SK-N-SH (cell line): ENCODE measurements around the gene DSEL. TPM values are rescaled to one million over a fixed set of nuclear protein-coding genes. Genes with fewer than 3 reads are reported as not detected.

ENCODE experiments used
- CTCF ChIA-PET: fragments of 300-600, 350-600 bp; formaldehyde crosslinking; extraction: SDS; loops from one replicate; lab custom pipeline; 2021; lab: Yijun Ruan, JAX
- POLR2A ChIA-PET: fragments of 350-600 bp; sonication (Branson Sonifier 250); formaldehyde crosslinking; extraction: SDS; loops from one replicate; lab custom pipeline; 2020; ENCODE audit warnings: antibody characterized with exemption, inconsistent platforms; lab: Yijun Ruan, JAX
- DNase-seq: peaks from one replicate; pipeline ENCODE4 v3.0.0; 2012
- H2AFZ ChIP-seq: fragments of 200-600 bp; sonication (generic); 2 replicates; pipeline ENCODE4 v1.8.1; 2016; ENCODE audit warnings: antibody characterized with exemption, mild to moderate bottlenecking, low read depth
- H3F3A ChIP-seq: fragments of 200-600 bp; sonication (generic); replicated peaks from 2 replicates; pipeline ENCODE3; 2016; ENCODE audit warnings: antibody characterized with exemption, mild to moderate bottlenecking; ENCODE audit not compliant: insufficient read depth
- H3K27ac ChIP-seq, 2 experiments: fragments of 200-500 bp in 1 of 2; fragments of 200-600 bp in 1 of 2; sonication (Bioruptor generic) in 1 of 2; sonication (generic), shearing (Covaris generic) in 1 of 2; 2 replicates each; pipeline versions ENCODE4 v1.5.1 to v1.6.1; 2014 to 2016; ENCODE audit warnings: low read depth in 2 of 2, inconsistent platforms in 1 of 2, low read length in 1 of 2, mild to moderate bottlenecking in 1 of 2, mixed read lengths in 1 of 2
- H3K27me3 ChIP-seq: fragments of 200-600 bp; sonication (generic), shearing (Covaris generic); 2 replicates; pipeline ENCODE4 v1.6.1; 2016; ENCODE audit warnings: mixed run types; ENCODE audit not compliant: insufficient read depth
- H3K36me3 ChIP-seq, 2 experiments: fragments of 200-500 bp in 1 of 2; fragments of 200-600 bp in 1 of 2; sonication (Bioruptor generic) in 1 of 2; sonication (generic) in 1 of 2; replicated peaks in 1 of 2; 2 replicates each; pipeline versions ENCODE3 to v1.5.1; 2014 to 2016; ENCODE audit warnings: low read length in 1 of 2, mild to moderate bottlenecking in 1 of 2; ENCODE audit not compliant: insufficient read depth in 2 of 2, control insufficient read depth in 1 of 2
- H3K4me1 ChIP-seq, 2 experiments: fragments of 200-500 bp in 1 of 2; fragments of 200-600 bp in 1 of 2; sonication (Bioruptor generic) in 1 of 2; sonication (generic), shearing (Covaris generic) in 1 of 2; 2 replicates each; pipeline versions ENCODE4 v1.5.1 to v1.6.1; 2014 to 2016; ENCODE audit warnings: low read depth in 1 of 2, low read length in 1 of 2, mixed run types in 1 of 2; ENCODE audit not compliant: insufficient read depth in 2 of 2, control insufficient read depth in 1 of 2
- H3K4me2 ChIP-seq: fragments of 200-600 bp; sonication (generic), shearing (Covaris generic); 2 replicates; pipeline ENCODE4 v1.6.1; 2017; ENCODE audit warnings: mixed run types
- H3K4me3 ChIP-seq, 2 experiments: fragments of 200-500 bp in 1 of 2; fragments of 200-600 bp in 1 of 2; sonication (Bioruptor generic) in 1 of 2; sonication (generic), shearing (Covaris generic) in 1 of 2; 2 replicates each; pipeline versions ENCODE4 v1.5.1 to v1.8.1; 2014 to 2016; ENCODE audit warnings: low read depth in 2 of 2, inconsistent platforms in 1 of 2, low read length in 1 of 2, mild to moderate bottlenecking in 1 of 2, mixed read lengths in 1 of 2, moderate library complexity in 1 of 2
- H3K79me2 ChIP-seq: fragments of 200-600 bp; sonication (generic); 2 replicates; pipeline ENCODE4 v1.8.1; 2017; ENCODE audit warnings: mild to moderate bottlenecking; ENCODE audit not compliant: insufficient read depth
- H3K9ac ChIP-seq: fragments of 200-600 bp; sonication (generic); 2 replicates; pipeline ENCODE4 v1.6.1; 2017; ENCODE audit warnings: mixed run types
- H3K9me2 ChIP-seq: fragments of 200-600 bp; sonication (generic); 2 replicates; pipeline ENCODE4 v1.6.1; 2017; ENCODE audit warnings: mixed run types
- H3K9me3 ChIP-seq: fragments of 200-600 bp; sonication (generic); 2 replicates; pipeline ENCODE4 v1.6.1; 2017; ENCODE audit warnings: mixed run types, mild to moderate bottlenecking, moderate library complexity
- H4K20me1 ChIP-seq: fragments of 200-600 bp; sonication (generic); 2 replicates; pipeline ENCODE4 v1.6.1; 2017; ENCODE audit warnings: mild to moderate bottlenecking, mixed run types; ENCODE audit not compliant: insufficient read depth
- ELF1 ChIP-seq: IDR thresholded peaks from 2 replicates; pipeline ENCODE4 v1.4.0; 2012
- EP300 ChIP-seq, 2 experiments: IDR thresholded peaks; 2 replicates each; pipeline versions ENCODE4 v1.4.0 to v1.6.1; 2012; ENCODE audit warnings: borderline replicate concordance in 1 of 2, low read depth in 1 of 2, low read length in 1 of 2
- EZH2phosphoT487 ChIP-seq: fragments of 200-600 bp; sonication (generic); IDR thresholded peaks from 2 replicates; pipeline ENCODE4 v1.6.1; 2017; ENCODE audit warnings: low read depth, mixed run types, mild to moderate bottlenecking, antibody characterized with exemption, moderate library complexity, borderline replicate concordance
- FOSL2 ChIP-seq: IDR thresholded peaks from 2 replicates; pipeline ENCODE4 v1.4.0; 2012; ENCODE audit warnings: low read depth, mild to moderate bottlenecking, moderate library complexity, borderline replicate concordance
- FOXJ3 ChIP-seq: sonication (generic); formaldehyde crosslinking; IDR thresholded peaks from 2 replicates; pipeline ENCODE4 v1.5.1; 2020; ENCODE audit warnings: mild to moderate bottlenecking, missing genetic modification reagents
- GABPA ChIP-seq: IDR thresholded peaks from 2 replicates; pipeline ENCODE4 v1.4.0; 2012; ENCODE audit warnings: low read depth, mild to moderate bottlenecking
- JUND ChIP-seq: IDR thresholded peaks from 2 replicates; pipeline ENCODE4 v1.4.0; 2012
- MXI1 ChIP-seq: IDR thresholded peaks from 2 replicates; pipeline ENCODE4 v1.6.1; 2012; ENCODE audit warnings: mild to moderate bottlenecking, low read depth, low read length, improper control_type of control experiment
- NFIC ChIP-seq: IDR thresholded peaks from 2 replicates; pipeline ENCODE4 v1.4.0; 2012; ENCODE audit warnings: borderline replicate concordance
- RAD21 ChIP-seq: IDR thresholded peaks from 2 replicates; pipeline ENCODE4 v1.6.1; 2012; ENCODE audit warnings: mild to moderate bottlenecking, low read length
- SIN3A ChIP-seq: IDR thresholded peaks from 2 replicates; pipeline ENCODE4 v1.6.1; 2012; ENCODE audit warnings: low read depth, mild to moderate bottlenecking, low read length, moderate library complexity, borderline replicate concordance
- TCF12 ChIP-seq: IDR thresholded peaks from 2 replicates; pipeline ENCODE4 v1.4.0; 2012
- WGBS: methylation state at CpG from one replicate; pipeline ENCODE4 v1.1.6; 2017; ENCODE audit warnings: low lambda C conversion rate; 5-methylcytosine and 5-hydroxymethylcytosine counted together
- polyA plus RNA-seq, 3 experiments: library from polyadenylated mRNA; depleted of rRNA; stranded (reverse); fragments of >200 nt; gene quantifications; 2 replicates each; pipeline ENCODE4 v1.2.3, GENCODE V29; 2012
- TF ChIP-seq, protein P1 (sequence below): IDR thresholded peaks from 2 replicates; pipeline ENCODE4 v1.4.0; 2012; ENCODE audit warnings: low read depth
- TF ChIP-seq, protein P2 (sequence below): IDR thresholded peaks from 2 replicates; pipeline ENCODE4 v1.4.0; 2012; ENCODE audit warnings: low read depth, borderline replicate concordance
- TF ChIP-seq, protein P3 (sequence below): fragments of 150-350 bp; IDR thresholded peaks from 2 replicates; pipeline ENCODE4 v1.6.1; 2017; ENCODE audit warnings: antibody characterized with exemption, low read length, low read depth, borderline replicate concordance
- TF ChIP-seq, protein P4 (sequence below): IDR thresholded peaks from 2 replicates; pipeline ENCODE4 v1.6.1; 2012; ENCODE audit warnings: mild to moderate bottlenecking, low read depth, low read length, moderate library complexity

DSEL gene
- polyA plus RNA-seq, 1 of the 3 experiments (the other 2 are of a cell fraction) = 3.3 TPM

DNA sequence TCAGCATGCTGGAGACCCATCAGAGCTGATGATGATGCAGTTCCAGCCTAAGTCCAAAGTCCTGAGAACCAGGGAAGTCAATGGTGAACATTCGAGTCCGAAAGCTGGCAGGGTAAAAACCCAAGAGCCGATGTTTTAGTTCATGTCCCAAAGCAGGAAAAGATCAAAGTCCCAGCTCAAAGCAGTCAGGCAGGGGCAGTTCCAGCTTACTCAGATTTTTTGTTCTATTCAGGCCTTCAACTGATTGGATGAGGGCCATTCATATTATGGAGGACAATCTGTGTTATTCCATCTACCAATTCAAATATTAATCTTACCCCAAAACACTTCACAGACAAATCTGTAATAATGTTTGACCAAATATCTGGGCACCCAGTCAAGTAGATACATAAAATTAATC lies 38.3 kb downstream of the DSEL start:
- Histone ChIP-seq H3K9me3 (peaks cover 13% of the 10 kb centered on the region; the same call in 1 of the 2 replicates), H3K79me2 (no peaks in the 10 kb centered on the region), H3K27me3 (no peaks in the 10 kb centered on the region), H3K4me3 (no peak overlapping the region), H3K4me2 (no peak overlapping the region), H3K4me1 (peaks cover 5 to 7% of the 10 kb centered on the region in 2 experiments; a peak in 3 of 4 replicates), H3F3A (peaks cover 4% of the 10 kb centered on the region), H3K9ac (no peak overlapping the region), H2AFZ (no peak overlapping the region), H4K20me1 (no peaks in the 10 kb centered on the region), H3K27ac (no peak overlapping the region), H3K9me2 (no peaks in the 10 kb centered on the region), H3K36me3 (peaks cover 0 to 3% of the 10 kb centered on the region in 2 experiments)
- no CpG with 5 or more reads among the region's 3 CpGs for WGBS
- DNase-seq = no peak
- TF ChIP-seq, protein P1, sequence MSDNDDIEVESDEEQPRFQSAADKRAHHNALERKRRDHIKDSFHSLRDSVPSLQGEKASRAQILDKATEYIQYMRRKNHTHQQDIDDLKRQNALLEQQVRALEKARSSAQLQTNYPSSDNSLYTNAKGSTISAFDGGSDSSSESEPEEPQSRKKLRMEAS = no peak
- TF ChIP-seq MXI1 (no peak), TCF12 (no peak), RAD21 (no peak), GABPA (no peak), EZH2phosphoT487 (no peak), FOSL2 (no peak)
- TF ChIP-seq, protein P2, sequence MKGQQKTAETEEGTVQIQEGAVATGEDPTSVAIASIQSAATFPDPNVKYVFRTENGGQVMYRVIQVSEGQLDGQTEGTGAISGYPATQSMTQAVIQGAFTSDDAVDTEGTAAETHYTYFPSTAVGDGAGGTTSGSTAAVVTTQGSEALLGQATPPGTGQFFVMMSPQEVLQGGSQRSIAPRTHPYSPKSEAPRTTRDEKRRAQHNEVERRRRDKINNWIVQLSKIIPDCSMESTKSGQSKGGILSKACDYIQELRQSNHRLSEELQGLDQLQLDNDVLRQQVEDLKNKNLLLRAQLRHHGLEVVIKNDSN = no peak
- POLR2A ChIA-PET = no interaction called here
- CTCF ChIA-PET = no interaction called here

DNA sequence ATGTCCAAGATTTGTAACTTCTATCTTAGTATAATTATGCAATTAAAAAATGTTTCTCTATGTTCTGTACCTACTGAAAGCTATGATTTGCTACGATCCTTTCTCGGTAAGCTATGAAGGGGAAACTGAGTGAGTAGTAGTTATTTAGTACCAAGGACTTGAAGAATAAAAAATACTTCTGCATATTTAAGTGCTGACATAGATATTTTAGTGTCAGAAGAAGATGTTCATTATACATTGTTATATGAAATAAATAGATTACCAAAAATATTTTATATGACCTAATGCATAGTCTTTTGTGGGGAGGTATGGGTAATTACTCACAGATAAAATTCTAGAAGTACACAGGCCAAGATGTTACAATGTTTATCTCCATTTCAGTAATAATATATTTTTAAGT lies 39.0 kb downstream of the DSEL start:
- H3K9me2 ChIP-seq = no peaks in the 10 kb centered on the region
- no peak for TF ChIP-seq GABPA
- no peak for TF ChIP-seq EP300 (IDR thresholded peaks at IDR 0.05; ENCODE audit: borderline replicate concordance in 1 of 2, low read depth in 1 of 2, low read length in 1 of 2)
- TF ChIP-seq, all 33 proteins: peak for 0
- ChIA-PET CTCF (no interaction called here), POLR2A (no interaction called here)
- Histone ChIP-seq H3K27me3 (no peaks in the 10 kb centered on the region), H3K4me2 (no peak overlapping the region), H3K9ac (no peak overlapping the region), H3K4me3 (no peak overlapping the region), H3K4me1 (peaks cover 0 to 1% of the 10 kb centered on the region in 2 experiments; a peak in 2 of 4 replicates), H3K27ac (no peak overlapping the region), H3K9me3 (peaks cover 13% of the 10 kb centered on the region; the same call in 1 of the 2 replicates), H4K20me1 (no peaks in the 10 kb centered on the region), H2AFZ (no peak overlapping the region), H3K36me3 (peaks cover 0 to 3% of the 10 kb centered on the region in 2 experiments), H3K79me2 (no peaks in the 10 kb centered on the region), H3F3A (peaks cover 4% of the 10 kb centered on the region)
- DNase-seq = no peak
- 71% methylated on average over 2 of the region's 2 CpGs for WGBS

DNA sequence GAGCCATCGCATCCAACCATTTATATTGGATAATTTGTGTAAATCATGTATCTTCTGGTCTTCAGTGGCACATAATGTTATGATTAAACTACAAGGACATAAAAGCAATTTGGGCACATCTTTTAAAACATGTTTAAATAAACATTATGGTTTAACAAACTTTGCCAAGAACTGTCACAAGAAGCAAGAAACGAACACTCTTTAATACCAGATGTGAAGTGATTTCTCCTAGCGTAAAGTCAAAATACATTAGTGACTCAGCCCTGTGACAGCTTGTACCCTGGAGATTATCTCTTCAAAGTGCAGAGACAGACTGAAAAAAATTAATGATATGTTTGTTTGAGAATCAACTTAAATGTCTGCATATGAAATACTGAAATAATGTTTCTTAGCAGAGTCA lies 39.9 kb downstream of the DSEL start:
- H2AFZ ChIP-seq = no peak overlapping the region
- H3F3A ChIP-seq = peaks cover 4% of the 10 kb centered on the region
- peaks cover 0 to 3% of the 10 kb centered on the region in 2 experiments for H3K36me3 ChIP-seq
- H3K79me2 ChIP-seq = no peaks in the 10 kb centered on the region
- DNase-seq = no peak
- peaks cover 13% of the 10 kb centered on the region; the same call in 1 of the 2 replicates for H3K9me3 ChIP-seq
- H3K27ac ChIP-seq = no peak overlapping the region
- H4K20me1 ChIP-seq = no peaks in the 10 kb centered on the region
- H3K4me2 ChIP-seq = no peak overlapping the region
- no peaks in the 10 kb centered on the region for H3K27me3 ChIP-seq
- H3K9ac ChIP-seq = no peak overlapping the region
- ChIA-PET POLR2A (no interaction called here), CTCF (no interaction called here)
- H3K4me1 ChIP-seq = no peaks in the 10 kb centered on the region; a peak in 1 of 4 replicates
- H3K9me2 ChIP-seq = no peaks in the 10 kb centered on the region
- WGBS = 68% methylated on average over 3 of the region's 3 CpGs
- no peak overlapping the region for H3K4me3 ChIP-seq
- TF ChIP-seq, protein P3, sequence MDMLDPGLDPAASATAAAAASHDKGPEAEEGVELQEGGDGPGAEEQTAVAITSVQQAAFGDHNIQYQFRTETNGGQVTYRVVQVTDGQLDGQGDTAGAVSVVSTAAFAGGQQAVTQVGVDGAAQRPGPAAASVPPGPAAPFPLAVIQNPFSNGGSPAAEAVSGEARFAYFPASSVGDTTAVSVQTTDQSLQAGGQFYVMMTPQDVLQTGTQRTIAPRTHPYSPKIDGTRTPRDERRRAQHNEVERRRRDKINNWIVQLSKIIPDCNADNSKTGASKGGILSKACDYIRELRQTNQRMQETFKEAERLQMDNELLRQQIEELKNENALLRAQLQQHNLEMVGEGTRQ = no peak
- TF ChIP-seq EP300 (IDR thresholded peaks at IDR 0.05; ENCODE audit: borderline replicate concordance in 1 of 2, low read depth in 1 of 2, low read length in 1 of 2) = peak in 1 of 2 experiments; percentile 64; a peak in 2 of 4 replicates
- no peak for TF ChIP-seq RAD21
- TF ChIP-seq FOSL2 = peak; percentile 24; the same call in 1 of the 2 replicates
- no peak for TF ChIP-seq FOXJ3
- TF ChIP-seq JUND = peak; percentile 64
- TF ChIP-seq, protein P4, sequence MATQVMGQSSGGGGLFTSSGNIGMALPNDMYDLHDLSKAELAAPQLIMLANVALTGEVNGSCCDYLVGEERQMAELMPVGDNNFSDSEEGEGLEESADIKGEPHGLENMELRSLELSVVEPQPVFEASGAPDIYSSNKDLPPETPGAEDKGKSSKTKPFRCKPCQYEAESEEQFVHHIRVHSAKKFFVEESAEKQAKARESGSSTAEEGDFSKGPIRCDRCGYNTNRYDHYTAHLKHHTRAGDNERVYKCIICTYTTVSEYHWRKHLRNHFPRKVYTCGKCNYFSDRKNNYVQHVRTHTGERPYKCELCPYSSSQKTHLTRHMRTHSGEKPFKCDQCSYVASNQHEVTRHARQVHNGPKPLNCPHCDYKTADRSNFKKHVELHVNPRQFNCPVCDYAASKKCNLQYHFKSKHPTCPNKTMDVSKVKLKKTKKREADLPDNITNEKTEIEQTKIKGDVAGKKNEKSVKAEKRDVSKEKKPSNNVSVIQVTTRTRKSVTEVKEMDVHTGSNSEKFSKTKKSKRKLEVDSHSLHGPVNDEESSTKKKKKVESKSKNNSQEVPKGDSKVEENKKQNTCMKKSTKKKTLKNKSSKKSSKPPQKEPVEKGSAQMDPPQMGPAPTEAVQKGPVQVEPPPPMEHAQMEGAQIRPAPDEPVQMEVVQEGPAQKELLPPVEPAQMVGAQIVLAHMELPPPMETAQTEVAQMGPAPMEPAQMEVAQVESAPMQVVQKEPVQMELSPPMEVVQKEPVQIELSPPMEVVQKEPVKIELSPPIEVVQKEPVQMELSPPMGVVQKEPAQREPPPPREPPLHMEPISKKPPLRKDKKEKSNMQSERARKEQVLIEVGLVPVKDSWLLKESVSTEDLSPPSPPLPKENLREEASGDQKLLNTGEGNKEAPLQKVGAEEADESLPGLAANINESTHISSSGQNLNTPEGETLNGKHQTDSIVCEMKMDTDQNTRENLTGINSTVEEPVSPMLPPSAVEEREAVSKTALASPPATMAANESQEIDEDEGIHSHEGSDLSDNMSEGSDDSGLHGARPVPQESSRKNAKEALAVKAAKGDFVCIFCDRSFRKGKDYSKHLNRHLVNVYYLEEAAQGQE = no peak
- no peak for TF ChIP-seq SIN3A
- no peak for TF ChIP-seq ELF1
- TF ChIP-seq NFIC = peak; percentile 57; the same call in 1 of the 2 replicates
